SHP77 treated with DMSO at 0.1 percent for 48 hours (cell line): ENCODE measurements around the gene SSTR3.
"Not testable (repeated sequence)": the region's sequence is repeated elsewhere in the genome, so short reads cannot be mapped to it uniquely, and the experiment has no call there.

Experiments
- DNase-seq: peaks from one replicate; lab custom pipeline; 2025; lab: John Stamatoyannopoulos, UW

Gene SSTR3

DNA sequence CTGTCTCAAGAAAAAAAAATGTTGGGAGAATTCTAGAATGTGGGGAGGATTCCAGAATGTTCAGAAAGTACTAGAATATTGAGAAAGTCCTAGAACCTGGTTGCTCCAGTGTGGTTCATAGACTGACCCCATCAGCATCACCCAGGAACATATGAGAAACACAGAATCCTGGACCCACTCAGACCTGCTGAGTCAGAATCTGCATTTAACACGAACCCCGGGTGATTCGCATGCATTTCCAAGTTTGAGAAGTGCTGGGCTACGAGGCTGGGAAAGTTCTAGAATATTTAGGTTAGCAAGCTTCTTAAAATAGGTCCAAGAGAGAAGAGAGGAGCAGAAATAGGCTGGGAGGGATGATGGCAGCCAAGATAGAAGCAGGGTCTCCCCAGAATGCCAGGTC lies 30.6 kb downstream of the SSTR3 start:
- DNase-seq = no peak

DNA sequence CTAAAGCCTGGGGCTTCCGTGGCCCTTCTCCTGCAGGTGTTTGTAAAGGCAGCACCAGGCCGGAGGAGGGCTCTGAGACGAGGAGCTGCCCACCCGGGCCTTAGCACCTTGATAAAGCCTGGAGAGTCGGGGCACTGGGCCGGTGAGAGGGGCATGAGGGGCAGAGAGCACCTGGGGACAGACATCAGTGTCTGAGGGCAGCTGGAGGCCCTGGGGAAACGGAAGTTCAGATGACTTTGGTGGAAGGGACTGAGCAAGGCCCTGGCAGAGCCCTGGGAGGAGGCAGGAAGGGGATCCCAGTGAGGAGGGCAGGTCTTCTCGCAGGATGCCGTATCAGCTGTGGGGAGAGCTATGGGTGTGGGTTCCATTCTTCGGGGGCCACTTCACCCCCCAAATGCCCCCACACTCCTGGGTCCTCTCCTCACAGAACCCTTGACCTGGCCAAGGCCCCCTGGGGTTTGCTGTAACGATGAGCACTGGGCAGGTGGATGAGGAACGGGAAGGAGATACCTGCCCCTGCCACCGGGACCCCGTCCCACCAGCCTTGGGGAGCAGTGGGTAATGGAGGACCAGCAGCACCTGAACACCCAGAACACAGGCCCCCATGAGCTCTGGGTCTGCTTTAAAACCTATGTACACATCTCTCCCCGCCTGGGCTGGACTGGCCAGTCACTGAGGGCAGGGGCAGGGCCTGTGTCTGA lies 31.6 kb downstream of the SSTR3 start:
- DNase-seq = no peak

DNA sequence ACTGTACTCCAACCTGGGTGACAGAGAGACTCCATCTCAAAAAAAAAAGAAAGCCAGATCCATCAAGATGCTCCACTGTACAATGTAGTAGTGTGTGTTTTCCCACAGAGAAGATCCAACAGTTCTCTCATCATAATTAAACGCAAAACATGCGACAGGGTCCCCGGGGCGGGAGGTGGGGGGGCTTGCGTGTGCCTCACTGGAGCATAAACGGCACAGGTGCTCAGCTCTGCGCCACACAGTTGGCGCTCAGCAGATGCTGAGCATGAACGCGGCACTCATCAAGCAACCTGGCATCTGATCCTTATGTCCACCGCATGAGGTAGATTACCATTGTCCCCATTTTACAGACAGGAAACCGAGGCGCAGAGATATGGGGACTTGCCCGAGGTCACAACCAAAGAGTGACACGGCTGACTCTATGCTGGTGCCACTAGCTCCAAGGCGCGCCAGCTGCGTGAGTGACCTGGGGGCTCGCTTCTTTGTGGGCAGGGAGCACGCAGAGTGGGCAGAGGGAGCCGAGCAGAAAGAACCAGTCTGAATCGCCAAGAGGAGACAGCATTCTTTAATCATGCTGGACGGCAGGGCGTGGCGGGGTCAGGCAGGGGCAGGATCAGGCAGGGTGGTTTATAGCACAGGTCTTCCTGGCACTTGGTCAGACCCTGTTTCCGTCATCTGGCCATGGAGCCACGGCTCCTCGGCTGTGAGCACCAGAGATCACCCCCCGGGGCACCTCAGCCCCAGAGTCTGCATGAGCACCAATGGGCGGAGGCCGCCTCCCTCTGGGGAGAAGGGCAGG lies 32.5 kb downstream of the SSTR3 start:
- no peak for DNase-seq

DNA sequence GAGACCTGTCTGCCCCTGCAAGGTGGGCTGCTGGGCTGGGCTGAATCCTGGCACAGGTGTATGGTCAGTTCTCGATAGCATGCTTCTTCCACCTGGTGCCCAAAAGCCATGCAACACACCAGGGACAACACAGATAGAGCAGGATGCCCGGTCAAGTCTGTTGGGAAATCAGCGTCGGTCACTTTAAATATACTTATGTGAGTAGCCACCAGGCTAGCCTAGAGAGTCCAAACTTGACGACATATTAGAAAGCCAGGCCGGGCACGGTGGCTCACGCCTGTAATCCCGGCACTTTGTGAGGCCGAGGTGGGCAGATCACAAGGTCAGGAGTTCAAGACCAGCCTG lies 33.2 kb downstream of the SSTR3 start:
- no peak for DNase-seq

DNA sequence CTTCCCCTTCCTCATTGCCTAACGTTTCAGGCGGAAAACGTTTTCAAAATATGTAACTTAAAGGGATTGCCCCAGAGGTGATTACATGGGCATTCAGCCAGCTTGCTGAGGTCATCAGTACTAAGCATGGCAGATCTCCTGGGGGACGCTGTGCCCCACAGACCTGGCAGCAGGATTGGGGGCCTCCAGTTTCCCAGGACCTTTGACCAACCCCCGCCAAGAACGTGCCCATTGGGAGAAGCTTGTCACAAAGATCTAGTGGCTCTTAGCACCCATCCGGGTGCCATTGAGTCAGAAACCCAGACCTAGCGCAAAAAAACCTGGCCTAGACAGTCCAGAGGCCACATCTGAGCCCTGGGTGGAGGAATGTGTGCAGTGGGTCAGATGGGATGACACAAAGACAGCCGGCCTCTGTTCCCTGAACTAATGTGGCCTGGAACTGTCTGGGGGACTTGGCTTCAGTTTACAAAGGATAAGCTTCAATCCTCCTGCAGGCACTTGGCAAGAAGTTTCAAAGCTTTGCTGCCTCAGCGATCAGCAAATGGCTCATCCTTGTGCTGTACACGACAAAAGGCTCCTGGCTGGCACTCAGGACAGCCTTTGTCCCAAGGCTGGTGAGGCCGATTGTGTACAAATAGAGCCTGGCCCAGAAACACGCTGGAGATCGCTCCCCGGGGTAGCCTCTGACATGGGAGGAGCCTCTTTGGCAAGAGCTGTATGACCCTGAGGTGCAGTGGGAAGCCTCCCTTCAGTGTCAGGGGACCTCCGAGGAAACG lies 33.7 kb downstream of the SSTR3 start:
- no peak for DNase-seq

DNA sequence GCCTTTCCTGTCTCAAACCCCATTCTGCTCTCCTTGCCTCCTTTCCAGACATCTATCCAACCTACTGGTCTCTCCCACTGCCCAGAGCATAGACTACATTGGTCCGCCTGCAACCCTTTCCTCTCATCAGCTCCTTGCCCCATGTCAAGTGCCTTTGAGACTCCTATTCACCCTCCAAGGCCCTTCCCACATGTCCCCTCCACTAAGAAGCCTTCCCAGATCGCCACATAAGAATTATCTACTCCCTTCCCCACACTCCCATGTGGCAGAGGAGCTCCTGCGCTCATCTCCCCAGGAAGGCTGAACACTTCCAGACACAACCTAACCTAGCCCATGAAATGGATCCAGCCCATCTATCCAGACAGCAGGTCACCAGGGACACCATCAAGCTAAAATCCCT lies 34.5 kb downstream of the SSTR3 start:
- no peak for DNase-seq

DNA sequence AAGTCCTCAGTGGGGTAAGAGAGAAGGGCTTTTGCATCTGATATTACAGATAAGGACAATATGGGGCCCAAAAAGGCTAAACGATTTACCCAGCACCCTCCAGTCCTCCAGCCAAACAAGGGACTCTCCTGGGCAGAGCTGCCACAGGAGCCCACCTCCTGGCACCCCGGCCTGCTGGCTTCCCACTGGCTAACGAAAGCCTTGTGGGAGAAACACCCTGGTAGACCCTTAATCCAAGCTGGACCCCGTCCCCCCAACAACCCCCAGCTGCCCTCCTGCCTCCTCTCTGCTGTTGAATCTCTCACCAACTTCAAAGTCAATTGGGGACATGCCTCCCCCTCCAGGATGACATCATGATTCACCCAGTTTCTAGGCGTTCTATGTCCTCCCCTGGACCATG lies 35.1 kb downstream of the SSTR3 start:
- no peak for DNase-seq

DNA sequence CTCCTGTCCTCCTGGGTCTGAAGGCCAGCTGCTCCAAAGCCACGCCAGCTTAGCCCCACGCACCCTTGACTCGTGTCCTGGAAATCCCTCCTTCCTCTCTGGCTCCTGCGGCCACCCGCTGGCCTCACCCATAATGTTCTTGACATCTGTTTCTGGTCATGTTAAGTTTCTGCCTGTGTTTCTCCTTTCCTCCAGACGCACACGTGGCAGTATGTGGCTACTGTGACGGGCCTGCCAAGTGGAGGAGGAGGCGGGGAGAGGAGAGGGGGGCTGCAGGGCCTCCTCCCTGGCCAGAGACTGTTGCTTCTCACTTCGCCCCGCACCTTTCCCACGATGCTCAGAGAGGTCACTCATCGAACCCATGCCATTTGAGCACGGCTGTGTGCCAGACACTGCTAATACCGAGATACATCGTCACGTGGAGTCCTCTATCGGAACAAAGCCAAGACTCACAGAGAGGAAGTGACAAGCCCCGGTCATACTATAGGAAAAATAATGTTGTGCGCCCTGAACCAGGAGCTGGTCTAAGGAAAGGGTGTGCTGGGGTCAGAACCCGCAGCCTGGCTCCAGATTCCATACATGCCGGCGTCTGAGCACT lies 35.7 kb downstream of the SSTR3 start:
- no peak for DNase-seq

DNA sequence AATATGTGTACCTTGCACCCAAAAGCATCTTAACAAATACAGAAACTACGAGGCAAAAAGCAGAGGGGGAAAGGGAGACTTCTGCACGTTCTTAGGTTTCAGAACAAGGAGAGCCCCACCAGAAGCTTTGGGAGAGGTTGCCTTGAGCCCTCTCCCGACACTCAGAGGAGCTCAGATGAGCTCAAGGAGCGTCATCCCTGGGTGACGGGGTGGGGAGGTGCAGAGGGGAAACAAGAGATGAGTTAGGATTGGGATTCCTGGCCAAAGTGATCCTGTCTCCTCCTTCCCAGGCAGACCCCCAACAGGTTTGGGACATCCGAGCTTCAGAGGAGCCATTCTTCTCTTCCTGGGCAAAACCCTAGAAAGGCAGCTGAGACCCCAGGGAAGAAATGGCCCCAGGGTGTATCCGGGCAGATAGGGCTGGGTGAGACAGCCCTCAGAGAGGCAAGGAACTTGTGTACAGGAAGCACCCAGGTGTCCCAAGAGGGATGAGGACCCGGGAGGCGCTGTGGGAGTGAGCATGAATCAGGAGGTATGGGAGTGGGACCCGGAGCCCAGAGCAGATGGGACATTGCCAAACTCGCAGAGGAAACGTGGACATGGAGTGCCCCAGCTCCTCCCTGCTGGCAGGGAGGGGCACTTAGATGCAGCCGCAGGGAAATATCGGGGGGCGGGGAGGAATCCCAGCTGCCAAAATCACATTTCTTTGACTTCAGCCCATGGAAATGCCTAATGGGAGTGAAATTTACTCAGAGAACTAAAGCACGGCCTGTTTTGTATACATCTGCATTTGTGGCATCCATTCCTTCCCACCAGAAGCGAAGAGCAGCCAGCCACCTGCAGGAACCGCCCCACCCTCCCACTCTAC lies 36.6 kb downstream of the SSTR3 start:
- no peak for DNase-seq

DNA sequence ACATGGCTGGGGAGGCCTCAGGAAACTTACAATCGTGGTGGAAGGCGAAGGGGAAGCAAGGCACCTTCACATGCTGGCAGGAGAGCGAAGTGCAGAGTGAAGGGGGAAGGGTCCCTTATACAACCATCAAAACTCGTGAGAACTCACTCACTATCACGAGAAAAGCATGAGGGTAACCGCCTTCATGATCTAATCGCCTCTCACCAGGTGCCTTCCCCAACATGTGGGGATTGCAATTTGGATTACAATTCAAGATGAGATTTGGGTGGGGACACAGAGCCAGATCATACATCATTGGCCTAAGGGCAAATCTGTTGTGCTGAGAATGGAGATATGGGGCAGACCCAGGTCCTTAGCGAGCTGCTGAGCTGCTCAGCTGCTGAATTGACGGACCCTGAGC lies 37.3 kb downstream of the SSTR3 start:
- DNase-seq = no peak

DNA sequence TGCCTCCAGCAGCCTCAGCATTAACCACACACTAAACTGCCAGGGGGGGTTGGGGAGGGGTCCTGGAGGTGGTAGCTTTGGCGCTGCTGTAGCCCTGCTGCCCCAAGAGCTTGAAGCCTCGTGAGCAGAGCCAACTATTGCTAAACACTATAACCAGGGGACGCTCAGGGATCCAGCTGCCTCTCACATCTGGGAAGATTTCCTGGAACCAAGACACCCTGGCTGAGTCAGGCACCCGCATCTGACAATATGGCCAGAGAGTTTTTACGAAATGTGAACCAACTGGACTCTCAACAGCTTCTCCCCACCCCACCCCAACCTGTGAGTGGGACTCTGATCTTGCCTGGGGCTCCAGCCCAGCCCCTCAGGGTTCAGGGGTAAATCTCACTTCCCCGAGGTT lies 38.6 kb downstream of the SSTR3 start:
- DNase-seq = no peak

DNA sequence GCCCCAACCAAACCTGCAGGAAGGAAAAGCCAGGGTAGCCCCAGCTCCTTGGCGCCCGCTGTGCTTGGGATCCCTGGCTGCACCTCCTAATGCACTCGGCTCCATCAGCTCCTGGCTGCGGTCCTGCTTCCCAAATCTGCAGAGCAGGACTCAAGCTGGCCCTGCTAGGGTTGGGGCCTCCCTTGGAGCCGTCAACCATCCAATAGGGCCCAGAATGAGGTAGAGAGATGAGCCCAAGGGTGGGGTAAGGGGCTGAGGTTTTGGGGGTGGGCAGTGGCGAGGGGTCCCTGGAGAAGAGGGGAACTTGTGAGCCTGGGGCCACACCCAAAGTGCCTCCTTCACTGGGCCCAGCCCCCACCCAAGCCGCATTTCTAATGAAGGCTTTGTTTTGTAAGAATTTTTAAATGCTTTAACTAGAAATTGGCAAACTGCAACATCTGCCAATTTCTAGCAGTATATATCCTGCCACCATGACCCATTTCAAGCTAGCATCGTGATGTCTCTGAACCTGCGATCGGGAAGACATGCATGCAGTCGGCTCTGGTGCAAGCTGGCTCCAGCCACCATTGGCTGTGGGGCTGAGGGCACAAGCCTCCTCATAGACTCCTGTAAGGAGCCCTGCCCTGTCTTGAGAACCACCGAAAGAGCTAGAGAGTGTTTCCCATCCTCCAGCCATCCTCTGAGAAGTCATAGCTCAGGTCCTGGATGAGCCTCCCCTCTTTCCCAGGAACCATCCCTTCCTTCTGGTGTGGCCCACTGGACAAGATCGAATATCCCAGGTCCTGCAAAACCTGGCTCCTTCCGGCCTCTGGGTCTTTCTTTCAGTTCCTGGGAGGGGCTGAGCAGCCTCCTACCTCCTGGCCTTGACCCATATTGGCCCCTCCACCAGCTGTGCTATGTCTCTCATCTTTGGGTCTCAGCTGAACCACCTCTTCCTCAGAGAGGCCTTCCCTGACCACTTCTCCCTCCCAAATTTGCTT lies 39.7 kb downstream of the SSTR3 start:
- no peak for DNase-seq

DNA sequence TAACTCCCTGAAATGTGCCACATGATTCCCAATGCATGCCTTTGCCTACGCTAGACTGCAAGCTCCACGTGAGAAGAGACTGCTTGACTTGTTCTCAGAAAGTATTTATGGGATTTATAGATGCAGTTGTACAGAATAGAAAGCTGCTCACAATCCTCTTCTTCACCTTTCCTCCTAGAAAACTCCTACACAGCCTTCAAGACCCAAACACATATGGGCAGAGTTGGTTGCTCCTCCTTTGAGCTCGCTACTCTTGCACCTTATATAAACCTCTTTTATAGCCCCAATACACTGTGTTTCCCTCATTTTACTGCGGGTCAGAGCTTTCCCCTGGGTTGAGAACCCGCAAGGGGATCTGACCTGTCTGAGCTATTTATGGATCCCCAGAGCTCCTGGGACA lies 40.6 kb downstream of the SSTR3 start:
- no peak for DNase-seq

DNA sequence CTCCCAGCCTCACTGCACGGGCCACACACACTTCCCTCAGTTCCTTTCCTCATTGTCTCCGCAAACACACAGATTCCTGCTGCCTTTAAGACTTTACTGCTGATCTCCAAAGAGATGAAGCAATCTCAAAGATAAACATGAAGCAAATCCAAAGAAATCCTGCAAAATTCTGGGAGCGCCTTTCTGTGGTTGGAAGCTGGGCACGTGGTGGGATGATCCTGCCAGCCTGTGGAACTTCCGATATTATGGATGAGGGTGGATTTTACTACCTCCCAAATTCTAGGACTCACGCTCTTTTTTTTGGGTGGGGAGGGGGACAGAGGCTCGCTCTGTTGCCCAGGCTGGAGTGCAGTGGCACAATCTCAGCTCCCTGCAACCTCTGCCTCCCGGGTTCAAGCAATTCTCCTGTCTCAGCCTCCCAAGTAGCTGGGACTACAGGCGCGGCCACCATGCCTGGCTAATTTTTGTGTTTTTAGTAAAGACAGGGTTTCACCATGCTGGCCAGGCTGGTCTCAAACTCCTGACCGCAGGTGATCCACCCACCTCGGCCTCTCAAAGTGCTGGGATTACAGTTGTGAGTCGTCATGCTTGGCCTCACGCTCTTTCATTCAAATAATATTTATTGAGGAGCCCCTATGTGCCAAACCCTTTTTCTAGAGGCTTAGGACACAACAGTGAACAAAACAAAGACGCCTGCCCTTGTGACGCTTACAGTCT lies 41.4 kb downstream of the SSTR3 start:
- DNase-seq = not testable (repeated sequence)

DNA sequence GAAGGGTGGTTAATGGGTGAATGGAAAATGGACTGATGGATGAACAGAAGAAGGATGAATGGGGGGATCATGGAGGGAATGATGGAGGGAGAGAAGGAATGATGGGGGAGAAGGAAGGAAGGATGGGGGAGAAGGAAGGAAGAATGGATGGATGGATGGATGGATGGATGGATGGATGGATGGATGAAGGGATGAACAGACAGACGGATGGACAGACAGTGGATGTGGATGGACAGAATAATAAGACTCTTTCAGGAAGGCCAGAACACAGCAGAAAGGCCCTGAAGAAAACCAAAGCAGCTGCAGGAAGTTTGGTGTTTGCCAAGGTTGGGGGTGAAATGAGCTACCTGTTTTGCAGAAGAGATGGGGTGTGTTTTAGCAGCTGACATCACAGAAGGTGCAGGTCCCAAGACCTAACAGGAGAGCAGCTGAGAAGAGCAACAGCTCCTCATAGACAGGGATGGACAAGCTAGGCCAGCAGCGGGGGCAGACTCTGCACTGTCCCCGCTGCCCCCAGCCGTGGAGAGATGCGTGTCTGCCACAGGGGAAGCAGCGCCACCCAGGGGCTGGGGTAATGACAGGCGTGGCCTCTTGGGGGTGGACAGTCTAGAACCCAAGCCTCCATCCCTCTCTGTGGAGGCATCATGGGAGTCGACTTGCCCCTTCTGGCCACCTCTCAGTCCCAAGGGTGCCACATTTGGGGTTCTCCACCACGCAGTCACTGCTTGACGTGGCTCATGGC lies 42.2 kb downstream of the SSTR3 start:
- no peak for DNase-seq

DNA sequence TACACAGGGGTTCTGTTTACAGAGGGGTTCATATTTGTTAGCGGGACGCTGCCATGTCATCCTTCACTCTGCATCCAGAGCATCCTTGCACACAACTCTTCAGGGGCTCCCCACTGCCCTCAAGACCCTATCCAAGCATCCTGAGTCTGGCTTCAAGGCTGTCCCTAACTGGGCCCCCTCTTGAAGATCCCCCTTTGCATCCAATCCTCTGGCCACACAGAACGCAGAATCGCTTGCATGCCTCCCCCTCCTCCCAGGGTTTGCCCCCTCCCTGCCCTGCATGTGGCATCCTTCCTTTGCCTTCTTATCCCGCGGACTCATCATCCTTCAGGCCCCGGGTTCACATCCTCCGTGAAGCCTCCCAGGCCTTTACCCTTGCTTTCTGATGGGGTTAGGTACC lies 42.9 kb downstream of the SSTR3 start:
- no peak for DNase-seq

DNA sequence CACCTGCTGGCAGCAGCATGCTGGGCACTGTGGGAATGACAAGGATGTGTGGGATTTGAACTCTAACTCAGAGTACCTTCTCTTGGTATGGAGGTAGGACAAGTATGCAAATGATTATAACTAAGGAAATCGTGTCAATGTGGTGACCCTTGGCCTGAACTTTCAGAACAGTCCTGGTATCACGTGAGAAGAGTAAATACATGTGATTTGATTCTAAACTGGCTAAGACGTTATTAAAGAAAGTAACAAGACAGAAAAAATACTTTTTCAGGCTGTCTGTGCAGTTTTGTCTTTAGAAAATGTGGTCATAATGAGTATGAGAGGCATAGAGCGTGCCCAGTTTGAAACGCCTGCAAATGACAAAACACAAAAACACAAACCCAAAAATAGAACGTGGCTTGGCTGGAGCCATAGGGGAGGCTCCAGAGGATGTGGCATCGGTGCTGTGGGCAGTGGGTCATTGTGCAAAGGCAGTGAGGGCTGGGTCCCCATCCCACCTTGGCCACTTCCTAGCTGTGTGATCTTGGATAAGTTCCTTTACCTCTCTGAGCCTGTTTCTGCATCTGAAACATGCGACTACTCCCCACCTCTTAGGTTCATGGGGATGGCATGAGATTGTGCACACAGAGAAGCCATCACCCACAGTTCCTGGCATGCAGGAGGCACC lies 44.2 kb downstream of the SSTR3 start:
- no peak for DNase-seq

DNA sequence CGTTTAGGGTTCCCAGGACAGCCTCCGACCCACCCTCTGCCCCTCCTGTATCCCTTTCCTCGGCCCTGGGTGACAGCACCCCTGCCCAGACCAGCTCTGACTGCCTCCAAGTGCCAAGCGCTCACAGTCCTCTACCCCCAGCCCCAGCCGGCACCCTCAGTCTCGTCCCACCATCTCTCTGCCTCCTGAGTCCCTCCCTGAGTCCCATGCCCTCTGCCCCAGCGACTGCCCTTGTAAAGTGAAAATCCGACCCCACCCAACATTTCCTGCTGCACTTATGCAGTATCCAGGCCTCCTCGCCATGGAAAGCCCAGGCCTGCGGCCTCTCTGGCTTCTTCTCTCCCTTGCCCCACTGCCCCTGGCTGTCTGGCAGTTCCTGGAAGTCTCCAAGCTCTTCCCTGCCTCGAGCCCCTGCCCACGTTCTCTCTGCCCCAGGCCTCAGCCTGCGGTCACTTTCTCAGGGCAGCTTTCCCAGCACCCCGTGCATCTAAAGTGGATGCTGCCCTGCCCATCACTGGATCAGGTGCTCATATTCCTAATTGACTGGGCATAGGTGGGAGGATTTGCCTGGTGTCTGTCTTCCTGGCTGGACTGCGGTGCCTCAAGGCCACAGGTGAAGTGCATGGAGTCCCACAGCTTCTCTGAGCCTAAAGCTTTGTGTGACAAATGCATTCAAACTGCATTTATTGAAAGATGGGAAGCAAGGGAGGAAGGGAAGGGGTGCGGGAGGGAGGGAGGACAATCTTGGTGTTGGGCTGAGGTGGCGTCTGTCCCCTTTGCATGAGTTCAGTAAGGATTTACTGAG lies 44.9 kb downstream of the SSTR3 start:
- no peak for DNase-seq
